ENCODE data around the gene SLC2A9.

DNA sequence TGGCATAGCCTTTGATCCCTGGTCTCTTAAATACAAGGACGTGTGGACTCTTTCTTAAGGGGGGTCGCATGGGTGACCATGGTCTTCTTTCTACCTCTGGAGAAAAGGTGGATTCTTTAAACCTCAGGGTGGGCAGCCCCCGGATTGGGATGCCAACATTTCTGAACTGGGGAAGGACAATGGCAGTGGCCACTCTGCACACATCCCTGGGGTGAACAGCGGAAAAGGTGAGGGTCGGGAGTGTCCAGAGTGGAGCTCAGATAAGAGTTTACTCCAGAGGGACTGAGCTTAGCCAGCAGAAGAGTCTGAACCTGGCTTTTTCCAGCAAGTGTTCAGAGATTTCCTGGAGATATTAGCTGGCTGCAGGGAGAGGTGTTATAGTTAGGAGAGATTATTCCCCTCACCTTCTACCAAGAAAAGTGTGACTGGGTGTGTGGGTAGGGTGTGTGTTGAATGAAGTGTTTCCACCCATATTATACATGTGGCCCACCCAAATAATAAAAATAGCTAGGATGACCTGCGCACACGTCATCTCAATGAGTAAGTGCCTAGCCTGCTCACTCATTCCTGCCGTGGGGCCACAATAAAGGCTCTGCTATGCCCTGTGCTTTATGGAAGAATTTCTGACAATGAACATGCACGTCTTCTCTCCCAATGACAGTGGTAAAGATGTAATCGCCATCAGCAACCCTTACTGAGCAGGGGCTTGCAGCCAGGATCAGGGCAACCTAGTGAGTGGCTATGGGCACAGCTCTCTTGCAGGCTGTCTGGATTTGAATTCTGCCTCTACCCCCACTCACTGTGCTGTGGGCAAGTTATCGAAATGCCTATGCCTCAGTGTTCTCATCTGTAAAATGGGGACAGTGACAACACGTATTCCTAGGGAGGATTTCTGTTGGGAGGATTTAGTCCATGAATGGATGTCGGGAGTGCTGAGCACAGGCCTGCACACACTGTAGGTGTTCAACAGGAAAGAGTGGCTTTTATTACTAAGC is 76.6 kb downstream of the SLC2A9 start:
- no peak for TF ChIP-seq CTCF (IDR thresholded peaks at IDR 0.05; ENCODE audit: insufficient read depth, low read length, poor library complexity, severe bottlenecking)
- no peak for TF ChIP-seq EZH2phosphoT487 (conservative IDR thresholded peaks at IDR 0.05; ENCODE audit: low read length)

Data from SU-DHL-6 (cell line).